Psoas muscle (tissue), 8 donors: ENCODE data around the gene JAML. TPM values are rescaled to one million over a fixed set of nuclear protein-coding genes. Genes with fewer than 3 reads are reported as not detected.

Experiments used
- ATAC-seq, 4 donors: fragments of 200-7000 bp; cut with Tn5 transposase; one replicate each; pipeline ENCODE4 v1.9.1; 2020; ENCODE audit warnings: moderate library complexity in 3 of 4, mild to moderate bottlenecking in 2 of 4
- DNase-seq, 2 donors: peaks; one replicate each; pipeline ENCODE4 v3.0.0-alpha.2; 2020
- H3K27ac ChIP-seq: fragments of 200-600 bp; one replicate; pipeline ENCODE4 v1.8.0; 2022
- H3K27me3 ChIP-seq, 3 donors: fragments of 200-600 bp in 1 of 3; one replicate each; pipeline versions ENCODE4 v1.6.1 to v1.8.0; 2013 to 2022; ENCODE audit warnings: low read length in 2 of 3, mild to moderate bottlenecking in 2 of 3, moderate library complexity in 1 of 3; ENCODE audit not compliant: insufficient read depth in 3 of 3
- H3K36me3 ChIP-seq, 2 donors: fragments of 200-600 bp in 1 of 2; one replicate each; pipeline versions ENCODE4 v1.6.1 to v1.8.0; 2013 to 2022; ENCODE audit warnings: low read depth in 1 of 2, mild to moderate bottlenecking in 1 of 2, moderate library complexity in 1 of 2; ENCODE audit not compliant: insufficient read depth in 1 of 2
- H3K4me1 ChIP-seq: fragments of 200-600 bp; one replicate; pipeline ENCODE4 v1.8.0; 2022
- H3K4me3 ChIP-seq: fragments of 200-600 bp; one replicate; pipeline ENCODE4 v1.8.0; 2022; ENCODE audit warnings: mild to moderate bottlenecking
- H3K9me3 ChIP-seq: fragments of 200-600 bp; one replicate; pipeline ENCODE4 v1.8.0; 2022
- WGBS, 3 donors: extraction: QIAGEN DNeasy Blood & Tissue Kit; methylation state at CpG; one replicate each; pipeline versions ENCODE4 v1.1.6 to v1.1.7; 2013; 5-methylcytosine and 5-hydroxymethylcytosine counted together
- intact Hi-C, 2 donors: fragments of 100-400 bp; cut with DNase I; formaldehyde crosslinking; loops; one replicate each; pipeline versions ENCODE4 v1.11.0 to v1.14.2; 2022
- polyA plus RNA-seq, 3 donors: library from polyadenylated mRNA; stranded (reverse); fragments of 200-250 nt; gene quantifications; one replicate each; pipeline ENCODE4 v1.2.3, GENCODE V29; 2013
- total RNA-seq, 4 donors: library from RNA; stranded (reverse); fragmentation: NEBNext Ultra II Directional in 2 of 4; extraction: Animal tissue kit (Norgen Biotek cat#: 25700) in 2 of 4; gene quantifications; one replicate each; pipeline versions ENCODE4 v1.2.1 to v1.2.4, GENCODE V29; 2021 to 2023
- TF ChIP-seq, protein P1 (sequence below): fragments of 200-600 bp; IDR thresholded peaks from one replicate; pipeline ENCODE4 v1.8.0; 2022; ENCODE audit warnings: antibody characterized with exemption
- donor health status: healthy with polysubstance abuse.
- donor health status: DM: no; HTN: no; CAD: no; lungs with moderate emphysema.
- donor health status: Bipolar disorder and iron deficiency.
- donor health status: healthy.
- donor health status: DM: yes; HTN: yes; CAD: no.
- donor health status: DM: no; HTN: no; CAD: no.
- donor health status: DM: no; HTN: no; CAD: no.
- donor health status: DM: yes; HTN: yes; CAD: no.

Gene JAML
- total and polyA plus RNA-seq, 7 donors = 0.21 to 1.8 (median 0.48) TPM

DNA sequence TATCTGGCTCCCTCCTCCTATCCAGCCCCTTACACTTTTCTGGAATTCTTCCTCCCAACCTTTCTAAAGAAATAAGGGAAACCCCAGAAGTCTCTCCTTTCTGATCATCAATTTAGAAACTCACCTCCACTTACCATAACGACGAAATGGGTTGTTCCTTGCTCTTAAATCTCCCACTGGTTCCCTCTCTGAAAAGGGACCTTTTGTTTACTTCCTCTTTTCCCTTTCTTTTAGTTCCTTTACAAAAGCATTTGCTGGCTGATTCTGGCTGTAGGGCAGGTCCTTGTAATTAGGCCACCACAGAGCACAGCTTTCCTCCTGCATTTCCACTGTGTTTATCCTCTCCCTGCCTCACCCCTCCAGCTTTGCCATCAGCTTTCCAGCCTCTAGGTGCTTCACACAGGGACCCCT is 12.0 kb downstream of the JAML start:
- no peak overlapping the region for H3K27ac ChIP-seq
- H3K36me3 ChIP-seq = no peaks in the 10 kb centered on the region
- intact Hi-C loops = loop anchor here in 1 of 2 donors (5.0 kb wide), 1 partner anchor 50 kb away; the partner anchor contains the start of gene MPZL2
- DNase-seq (no peak), ATAC-seq (no peak)
- H3K27me3 ChIP-seq = peaks cover 4 to 45% (median 5%) of the 10 kb centered on the region in 3 donors
- TF ChIP-seq, protein P1, sequence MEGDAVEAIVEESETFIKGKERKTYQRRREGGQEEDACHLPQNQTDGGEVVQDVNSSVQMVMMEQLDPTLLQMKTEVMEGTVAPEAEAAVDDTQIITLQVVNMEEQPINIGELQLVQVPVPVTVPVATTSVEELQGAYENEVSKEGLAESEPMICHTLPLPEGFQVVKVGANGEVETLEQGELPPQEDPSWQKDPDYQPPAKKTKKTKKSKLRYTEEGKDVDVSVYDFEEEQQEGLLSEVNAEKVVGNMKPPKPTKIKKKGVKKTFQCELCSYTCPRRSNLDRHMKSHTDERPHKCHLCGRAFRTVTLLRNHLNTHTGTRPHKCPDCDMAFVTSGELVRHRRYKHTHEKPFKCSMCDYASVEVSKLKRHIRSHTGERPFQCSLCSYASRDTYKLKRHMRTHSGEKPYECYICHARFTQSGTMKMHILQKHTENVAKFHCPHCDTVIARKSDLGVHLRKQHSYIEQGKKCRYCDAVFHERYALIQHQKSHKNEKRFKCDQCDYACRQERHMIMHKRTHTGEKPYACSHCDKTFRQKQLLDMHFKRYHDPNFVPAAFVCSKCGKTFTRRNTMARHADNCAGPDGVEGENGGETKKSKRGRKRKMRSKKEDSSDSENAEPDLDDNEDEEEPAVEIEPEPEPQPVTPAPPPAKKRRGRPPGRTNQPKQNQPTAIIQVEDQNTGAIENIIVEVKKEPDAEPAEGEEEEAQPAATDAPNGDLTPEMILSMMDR = no peak
- no peaks in the 10 kb centered on the region for H3K9me3 ChIP-seq
- 73 to 79% (median 78%) methylated on average over 2 of the region's 2 CpGs for WGBS, 3 donors
- H3K4me3 ChIP-seq = no peak overlapping the region
- no peaks in the 10 kb centered on the region for H3K4me1 ChIP-seq

DNA sequence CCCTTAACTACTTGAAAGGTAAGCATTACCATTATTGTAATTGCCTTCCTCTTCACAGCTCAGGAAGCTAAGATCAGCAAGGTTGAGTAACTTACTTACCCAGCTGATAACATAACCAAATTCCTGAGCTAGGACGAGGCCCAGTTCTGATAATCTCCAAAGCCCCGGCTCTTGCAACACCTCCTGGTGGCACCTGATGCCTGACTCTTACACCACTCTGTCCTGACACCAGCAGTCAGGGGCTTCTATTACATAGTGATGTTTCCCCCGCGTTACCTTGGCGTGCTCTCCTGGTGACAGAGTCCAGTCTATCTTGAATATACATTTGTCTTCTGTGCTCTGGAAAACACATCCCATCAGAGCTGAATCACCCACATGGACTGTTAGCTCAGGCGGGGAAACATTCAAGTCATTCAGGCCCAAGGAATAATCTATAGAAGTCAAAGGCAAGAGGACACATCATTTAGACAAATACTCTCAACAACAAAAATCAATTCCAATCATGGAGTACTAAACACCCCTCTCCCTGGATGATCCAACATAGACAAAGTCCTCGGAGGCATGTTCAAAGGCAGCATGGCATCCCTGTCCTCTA is 12.6 kb downstream of the JAML start:
- intact Hi-C loops = loop anchor here in 1 of 2 donors (5.0 kb wide), 1 partner anchor 50 kb away; the partner anchor contains the start of gene MPZL2
- 77 to 86% (median 81%) methylated on average over 7 of the region's 7 CpGs for WGBS, 3 donors
- Histone ChIP-seq H3K27ac (no peak overlapping the region), H3K36me3 (no peaks in the 10 kb centered on the region), H3K27me3 (peaks cover 4 to 45% (median 7%) of the 10 kb centered on the region in 3 donors), H3K9me3 (no peaks in the 10 kb centered on the region), H3K4me1 (no peaks in the 10 kb centered on the region), H3K4me3 (no peak overlapping the region)
- DNase-seq (no peak), ATAC-seq (no peak)
- TF ChIP-seq, protein P1 = no peak

DNA sequence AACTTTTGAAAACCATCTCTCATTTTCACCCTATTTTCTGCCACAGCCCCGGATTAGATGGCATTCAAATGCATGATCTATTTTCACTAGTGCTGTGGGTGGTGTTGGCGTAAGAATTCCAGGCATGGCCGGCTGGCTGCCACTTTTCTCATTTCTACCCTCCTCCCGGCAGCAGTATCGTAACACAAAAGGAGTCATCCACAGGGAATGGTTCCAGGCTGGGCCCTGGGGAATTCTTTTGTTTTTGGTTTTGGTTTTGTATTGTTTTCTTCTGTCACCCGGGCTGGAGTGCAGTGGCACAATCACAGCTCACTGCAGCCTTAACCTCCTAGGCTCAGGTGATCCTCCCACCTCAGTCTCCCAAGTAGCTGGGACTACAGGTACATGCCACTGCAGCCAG is 13.8 kb downstream of the JAML start:
- Histone ChIP-seq H3K27me3 (peaks cover 4 to 39% (median 7%) of the 10 kb centered on the region in 3 donors), H3K27ac (no peak overlapping the region), H3K9me3 (no peaks in the 10 kb centered on the region), H3K4me1 (no peaks in the 10 kb centered on the region), H3K36me3 (no peaks in the 10 kb centered on the region), H3K4me3 (no peak overlapping the region)
- TF ChIP-seq, protein P1 = no peak
- no peak for ATAC-seq
- WGBS, 3 donors = 16 to 18% (median 17%) methylated on average over 6 of the region's 6 CpGs
- no peak for DNase-seq
- intact Hi-C loops = loop anchor here in 1 of 2 donors (5.0 kb wide), 1 partner anchor 51 kb away; the partner anchor contains the start of gene MPZL2

DNA sequence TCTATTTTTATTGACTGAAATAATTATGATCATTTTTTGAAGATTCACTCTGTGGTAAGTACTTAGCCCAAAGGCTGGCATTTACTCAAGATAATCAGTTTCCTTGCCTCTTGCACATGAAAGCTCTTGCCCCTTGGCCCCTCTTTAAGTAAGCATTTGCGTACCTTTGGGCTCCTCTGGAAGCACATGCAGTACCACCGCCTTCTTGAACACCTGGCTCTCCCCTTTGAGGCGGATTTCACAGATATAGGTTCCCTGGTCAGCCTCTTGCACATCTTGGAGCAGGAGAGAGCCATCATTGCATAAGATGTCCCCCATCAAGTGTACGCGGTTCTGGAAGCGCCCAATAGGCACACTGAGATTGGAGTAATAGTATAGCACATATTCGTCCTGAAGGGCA is 14.5 kb downstream of the JAML start:
- intact Hi-C loops = loop anchor here in 1 of 2 donors (5.0 kb wide), 1 partner anchor 52 kb away; the partner anchor contains the start of gene MPZL2
- TF ChIP-seq, protein P1 = no peak
- Histone ChIP-seq H3K4me3 (no peak overlapping the region), H3K36me3 (no peaks in the 10 kb centered on the region), H3K27me3 (peaks cover 4 to 35% (median 10%) of the 10 kb centered on the region in 3 donors), H3K4me1 (no peaks in the 10 kb centered on the region), H3K27ac (no peak overlapping the region), H3K9me3 (no peaks in the 10 kb centered on the region)
- ATAC-seq (no peak), DNase-seq (no peak)
- 86 to 90% (median 89%) methylated on average over 7 of the region's 7 CpGs for WGBS, 3 donors
